HepG2 (cell line): ENCODE measurements around the gene TBC1D20. TPM values are rescaled to one million over a fixed set of nuclear protein-coding genes. Genes with fewer than 3 reads are reported as not detected.
A peak's percentile ranks its signal among the peaks of the same experiment; 100 is the strongest.

ENCODE experiments used
- DNMT1 ChIP-seq: sonication (generic); formaldehyde crosslinking; IDR thresholded peaks from 2 replicates; pipeline ENCODE4 v1.5.1; 2020; ENCODE audit warnings: mild to moderate bottlenecking, missing genetic modification reagents
- EEA1 ChIP-seq: sonication (generic); formaldehyde crosslinking; IDR thresholded peaks from 2 replicates; pipeline ENCODE4 v1.5.1; 2020; ENCODE audit warnings: mild to moderate bottlenecking, missing genetic modification reagents, borderline replicate concordance
- KLF9 ChIP-seq: IDR thresholded peaks from 2 replicates; pipeline ENCODE4 v1.6.1; 2016; ENCODE audit warnings: low read depth
- NFATC3 ChIP-seq: sonication (generic); formaldehyde crosslinking; IDR thresholded peaks from 2 replicates; pipeline ENCODE4 v1.5.1; 2020; ENCODE audit warnings: mild to moderate bottlenecking, missing genetic modification reagents
- PATZ1 ChIP-seq: sonication (generic); formaldehyde crosslinking; IDR thresholded peaks from 2 replicates; pipeline ENCODE4 v1.4.0; 2020; ENCODE audit warnings: missing genetic modification reagents
- RERE ChIP-seq: IDR thresholded peaks from 2 replicates; pipeline ENCODE4 v1.6.1; 2016; ENCODE audit warnings: low read depth, missing genetic modification reagents, missing compliant biosample characterization
- ZBTB43 ChIP-seq: sonication (generic); formaldehyde crosslinking; conservative IDR thresholded peaks from 2 replicates; pipeline ENCODE4 v1.4.0; 2020; ENCODE audit warnings: missing genetic modification reagents
- ZEB1 ChIP-seq: IDR thresholded peaks from 2 replicates; pipeline ENCODE4 v1.6.1; 2012; ENCODE audit warnings: mild to moderate bottlenecking, low read depth, inconsistent platforms; ENCODE audit not compliant: insufficient replicate concordance
- ZFP62 ChIP-seq: sonication (generic); formaldehyde crosslinking; IDR thresholded peaks from 2 replicates; pipeline ENCODE4 v1.4.0; 2020; ENCODE audit warnings: missing genetic modification reagents
- ZFP91 ChIP-seq: sonication (generic); formaldehyde crosslinking; IDR thresholded peaks from 2 replicates; pipeline ENCODE4 v1.9.0; 2022; ENCODE audit warnings: missing genetic modification reagents, mild to moderate bottlenecking, borderline replicate concordance
- ZMAT3 ChIP-seq: sonication (generic); formaldehyde crosslinking; conservative IDR thresholded peaks from 2 replicates; pipeline ENCODE4 v1.7.0; 2021; ENCODE audit warnings: missing genetic modification reagents
- ZNF24 ChIP-seq: fragments of 450-650 bp; IDR thresholded peaks from 2 replicates; pipeline ENCODE4 v1.6.1; 2017; ENCODE audit warnings: antibody characterized with exemption, mild to moderate bottlenecking
- ZNF260 ChIP-seq: sonication (generic); formaldehyde crosslinking; IDR thresholded peaks from 2 replicates; pipeline ENCODE4 v1.4.0; 2020; ENCODE audit warnings: missing genetic modification reagents, low read depth, mild to moderate bottlenecking, borderline replicate concordance
- ZNF350 ChIP-seq: sonication (generic); formaldehyde crosslinking; IDR thresholded peaks from 2 replicates; pipeline ENCODE4 v1.4.0; 2020; ENCODE audit warnings: mild to moderate bottlenecking, low read depth, missing genetic modification reagents, borderline replicate concordance
- ZNF563 ChIP-seq: sonication (generic); formaldehyde crosslinking; IDR thresholded peaks from 2 replicates; pipeline ENCODE4 v1.8.0; 2022; ENCODE audit warnings: mild to moderate bottlenecking, moderate library complexity, missing genetic modification reagents
- ZNF607 ChIP-seq: sonication (generic); formaldehyde crosslinking; IDR thresholded peaks from 2 replicates; pipeline ENCODE4 v1.5.1; 2020; ENCODE audit warnings: missing genetic modification reagents, mild to moderate bottlenecking, borderline replicate concordance
- ZNF772 ChIP-seq: sonication (generic); formaldehyde crosslinking; IDR thresholded peaks from 2 replicates; pipeline ENCODE4 v1.5.0; 2020; ENCODE audit warnings: mild to moderate bottlenecking, missing genetic modification reagents
- ZNF792 ChIP-seq: IDR thresholded peaks from 2 replicates; pipeline ENCODE4 v1.6.1; 2016
- ZNF891 ChIP-seq: sonication (generic); formaldehyde crosslinking; IDR thresholded peaks from 2 replicates; pipeline ENCODE4 v1.5.0; 2020; ENCODE audit warnings: mild to moderate bottlenecking, missing genetic modification reagents
- polyA plus RNA-seq, 8 experiments: library from polyadenylated mRNA; depleted of rRNA in 3 of 8; stranded (reverse) in 7 of 8; unstranded in 1 of 8; fragments of >200 nt; fragmentation: Illumina TruSeq in 4 of 8; extraction: Trizol in 4 of 8; gene quantifications; 2 replicates each; pipeline versions ENCODE4 v1.2.1 to v1.2.3, GENCODE V29; 2011 to 2016; ENCODE audit warnings: low read depth in 4 of 8, missing spikeins in 1 of 8, mixed read lengths in 1 of 8; ENCODE audit not compliant: insufficient read depth in 1 of 8
- total RNA-seq, 5 experiments: library from RNA; depleted of rRNA; stranded (reverse); fragments of >200 nt; fragmentation: Illumina TruSeq; extraction: Trizol; gene quantifications; 2 replicates each; pipeline ENCODE4 v1.2.3, GENCODE V29; 2016; ENCODE audit warnings: low read depth in 1 of 5

Gene TBC1D20
- total and polyA plus RNA-seq, 2 of the 13 experiments (the other 11 are each of a cell fraction or from before 2014, with no cell fraction given): 36.6 to 47.1 TPM

GRCh38 chr20:388034-388994 lies 74.0 kb downstream of the TBC1D20 start (continued):
- peak; percentile 62; the same call in 1 of the 2 replicates for TF ChIP-seq EEA1 (CRISPR knock-in tag)
- no peak for TF ChIP-seq PATZ1
- TF ChIP-seq ZEB1: no peak
- TF ChIP-seq ZNF350 (CRISPR knock-in tag): 0 out of 2 replicates have a peak, but pooled peaks have one; percentile 23
- TF ChIP-seq ZNF891 (CRISPR knock-in tag): peak; percentile 32
- no peak for TF ChIP-seq ZNF24
- 0 out of 2 replicates have a peak, but pooled peaks have one; percentile 22 for TF ChIP-seq ZNF772 (CRISPR knock-in tag)
- no peak for TF ChIP-seq ZNF607 (CRISPR knock-in tag)
- no peak for TF ChIP-seq ZNF563 (CRISPR knock-in tag)
- no peak for TF ChIP-seq KLF9
- TF ChIP-seq ZMAT3: no peak
- TF ChIP-seq ZNF792 (CRISPR knock-in tag): no peak
- TF ChIP-seq NFATC3 (CRISPR knock-in tag): no peak
- TF ChIP-seq DNMT1: no peak
- TF ChIP-seq RERE (CRISPR knock-in tag): no peak
- no peak for TF ChIP-seq ZNF260 (CRISPR knock-in tag)
- TF ChIP-seq ZFP91 (CRISPR knock-in tag): no peak
- no peak for TF ChIP-seq ZFP62
- TF ChIP-seq ZBTB43 (CRISPR knock-in tag): no peak
